HepG2 (cell line): ENCODE measurements around the gene DPH2. TPM values are rescaled to one million over a fixed set of nuclear protein-coding genes. Genes with fewer than 3 reads are reported as not detected.
A peak's percentile ranks its signal among the peaks of the same experiment; 100 is the strongest.

Source experiments
- CENPT ChIP-seq: sonication (generic); formaldehyde crosslinking; IDR thresholded peaks from 2 replicates; pipeline ENCODE4 v1.8.0; 2022; ENCODE audit warnings: low read depth, mild to moderate bottlenecking, moderate library complexity, missing genetic modification reagents
- FOXK2 ChIP-seq: fragments of 450-650 bp; IDR thresholded peaks from 2 replicates; pipeline ENCODE4 v1.6.1; 2016
- MAX ChIP-seq: IDR thresholded peaks from 2 replicates; pipeline ENCODE4 v1.6.1; 2012; ENCODE audit warnings: inconsistent platforms
- PAF1 ChIP-seq: IDR thresholded peaks from 2 replicates; pipeline ENCODE4 v1.6.1; 2016; ENCODE audit warnings: missing genetic modification reagents, missing compliant biosample characterization
- RXRA ChIP-seq: sonication (generic); formaldehyde crosslinking; IDR thresholded peaks from 2 replicates; pipeline ENCODE4 v1.5.1; 2020; ENCODE audit warnings: missing genetic modification reagents
- SMARCE1 ChIP-seq: fragments of 450-650 bp; IDR thresholded peaks from 2 replicates; pipeline ENCODE4 v1.6.1; 2017; ENCODE audit warnings: borderline replicate concordance
- STAG1 ChIP-seq: sonication (generic); formaldehyde crosslinking; IDR thresholded peaks from 2 replicates; pipeline ENCODE4 v1.4.0; 2020; ENCODE audit warnings: missing genetic modification reagents
- THRA ChIP-seq: sonication (generic); formaldehyde crosslinking; IDR thresholded peaks from 2 replicates; pipeline ENCODE4 v1.4.0; 2020; ENCODE audit warnings: missing genetic modification reagents, borderline replicate concordance
- ZFAT ChIP-seq: sonication (generic); formaldehyde crosslinking; conservative IDR thresholded peaks from 2 replicates; pipeline ENCODE4 v1.8.1; 2023; ENCODE audit warnings: missing genetic modification reagents, inconsistent platforms
- ZNF230 ChIP-seq: sonication (generic); formaldehyde crosslinking; IDR thresholded peaks from 2 replicates; pipeline ENCODE4 v1.4.0; 2020; ENCODE audit warnings: mild to moderate bottlenecking, missing genetic modification reagents
- ZNF235 ChIP-seq: sonication (generic); formaldehyde crosslinking; IDR thresholded peaks from 2 replicates; pipeline ENCODE4 v1.8.1; 2023; ENCODE audit warnings: mild to moderate bottlenecking, missing genetic modification reagents, borderline replicate concordance
- ZNF329 ChIP-seq: sonication (generic); formaldehyde crosslinking; IDR thresholded peaks from 2 replicates; pipeline ENCODE4 v1.9.0; 2021; ENCODE audit warnings: low read depth, mild to moderate bottlenecking, missing genetic modification reagents
- ZNF407 ChIP-seq: sonication (generic); formaldehyde crosslinking; IDR thresholded peaks from one replicate; pipeline ENCODE4 v1.5.1; 2020; ENCODE audit warnings: mild to moderate bottlenecking, missing genetic modification reagents; ENCODE audit errors: not compliant biosample characterization
- ZNF503 ChIP-seq: sonication (generic); formaldehyde crosslinking; IDR thresholded peaks from 2 replicates; pipeline ENCODE4 v1.4.0; 2020; ENCODE audit warnings: missing genetic modification reagents
- ZNF556 ChIP-seq: sonication (generic); formaldehyde crosslinking; IDR thresholded peaks from 2 replicates; pipeline ENCODE4 v1.4.0; 2020; ENCODE audit warnings: mild to moderate bottlenecking, missing genetic modification reagents, borderline replicate concordance
- ZNF598 ChIP-seq: sonication (generic); formaldehyde crosslinking; IDR thresholded peaks from 2 replicates; pipeline ENCODE4 v1.5.1; 2020; ENCODE audit warnings: mild to moderate bottlenecking, missing genetic modification reagents, borderline replicate concordance
- ZNF780A ChIP-seq: sonication (generic); formaldehyde crosslinking; IDR thresholded peaks from 2 replicates; pipeline ENCODE4 v1.8.0; 2022; ENCODE audit warnings: mild to moderate bottlenecking, missing genetic modification reagents, moderate library complexity
- ZSCAN20 ChIP-seq: sonication (generic); formaldehyde crosslinking; IDR thresholded peaks from 2 replicates; pipeline ENCODE4 v1.4.0; 2020; ENCODE audit warnings: missing genetic modification reagents, mild to moderate bottlenecking, borderline replicate concordance
- polyA plus RNA-seq, 8 experiments: library from polyadenylated mRNA; depleted of rRNA in 3 of 8; stranded (reverse) in 7 of 8; unstranded in 1 of 8; fragments of >200 nt; fragmentation: Illumina TruSeq in 4 of 8; extraction: Trizol in 4 of 8; gene quantifications; 2 replicates each; pipeline versions ENCODE4 v1.2.1 to v1.2.3, GENCODE V29; 2011 to 2016; ENCODE audit warnings: low read depth in 4 of 8, missing spikeins in 1 of 8, mixed read lengths in 1 of 8; ENCODE audit not compliant: insufficient read depth in 1 of 8
- total RNA-seq, 5 experiments: library from RNA; depleted of rRNA; stranded (reverse); fragments of >200 nt; fragmentation: Illumina TruSeq; extraction: Trizol; gene quantifications; 2 replicates each; pipeline ENCODE4 v1.2.3, GENCODE V29; 2016; ENCODE audit warnings: low read depth in 1 of 5

Gene DPH2
- total and polyA plus RNA-seq, 2 of the 13 experiments (the other 11 are each of a cell fraction or from before 2014, with no cell fraction given), result 32.2 to 38.3 TPM

- TF ChIP-seq CENPT (no peak), ZSCAN20 (no peak), ZNF230 (CRISPR knock-in tag) (peak; percentile 31; the same call in 1 of the 2 replicates), ZFAT (CRISPR knock-in tag) (no peak), ZNF780A (CRISPR knock-in tag) (no peak), STAG1 (CRISPR knock-in tag) (no peak), PAF1 (CRISPR knock-in tag) (no peak), FOXK2 (no peak), SMARCE1 (no peak), ZNF598 (no peak), MAX (peak; percentile 48; the same call in 1 of the 2 replicates), ZNF556 (CRISPR knock-in tag) (0 out of 2 replicates have a peak, but pooled peaks have one; percentile 14), ZNF503 (CRISPR knock-in tag) (no peak), ZNF329 (no peak), ZNF407 (no peak), RXRA (no peak), ZNF235 (CRISPR knock-in tag) (no peak), THRA (CRISPR knock-in tag) (no peak)
These were observed 10.7 kb downstream of the DPH2 start (continued) for GRCh38 chr1:43980255-43981134.
